DND-41 (cell line): Measurements from ENCODE around the gene TSPAN11.

Source experiments
- ATAC-seq: fragments of 200-7000 bp; cut with Tn5 transposase; 3 replicates; pipeline ENCODE4 v1.9.1; 2021; ENCODE audit warnings: low read depth; ENCODE audit not compliant: insufficient read depth
- DNase-seq: peaks from one replicate; pipeline ENCODE4 v3.0.0-alpha.2; 2020
- H2AFZ ChIP-seq: 2 replicates; pipeline ENCODE4 v1.6.0; 2012; ENCODE audit warnings: low read depth, low read length
- H3K27ac ChIP-seq: 2 replicates; pipeline ENCODE4 v1.5.1; 2012; ENCODE audit warnings: low read length, inconsistent platforms
- H3K27me3 ChIP-seq: fragments of 200-600 bp; sonication (generic); 2 replicates; pipeline ENCODE4 v1.6.0; 2012; ENCODE audit warnings: low read length, mild to moderate bottlenecking, inconsistent platforms; ENCODE audit not compliant: insufficient read depth, poor library complexity
- H3K36me3 ChIP-seq: 2 replicates; pipeline ENCODE4 v1.5.1; 2012; ENCODE audit warnings: low read length, inconsistent platforms; ENCODE audit not compliant: insufficient read depth
- H3K4me1 ChIP-seq: 2 replicates; pipeline ENCODE4 v1.5.1; 2012; ENCODE audit warnings: mild to moderate bottlenecking, low read length; ENCODE audit not compliant: insufficient read depth
- H3K4me2 ChIP-seq: 2 replicates; pipeline ENCODE4 v1.6.0; 2012; ENCODE audit warnings: mild to moderate bottlenecking, moderate library complexity, low read length, inconsistent platforms; ENCODE audit not compliant: insufficient read depth
- H3K4me3 ChIP-seq, 2 experiments: fragments of 200-600 bp in 1 of 2; shearing (Covaris generic) in 1 of 2; 2 replicates each; pipeline ENCODE4 v1.5.1; 2012 to 2016; ENCODE audit warnings: inconsistent platforms in 2 of 2, low read length in 2 of 2, mild to moderate bottlenecking in 2 of 2, low read depth in 1 of 2, moderate library complexity in 1 of 2
- H3K79me2 ChIP-seq: 2 replicates; pipeline ENCODE4 v1.6.0; 2012; ENCODE audit warnings: low read length, inconsistent platforms; ENCODE audit not compliant: insufficient read depth
- H3K9ac ChIP-seq: 2 replicates; pipeline ENCODE4 v1.6.0; 2012; ENCODE audit warnings: low read depth, mild to moderate bottlenecking, inconsistent platforms, low read length, moderate library complexity
- H3K9me3 ChIP-seq: 2 replicates; pipeline ENCODE4 v1.5.1; 2012; ENCODE audit warnings: low read length, moderate library complexity, mild to moderate bottlenecking, inconsistent platforms; ENCODE audit not compliant: insufficient read depth, severe bottlenecking
- H4K20me1 ChIP-seq: 2 replicates; pipeline ENCODE4 v1.6.0; 2012; ENCODE audit warnings: low read length; ENCODE audit not compliant: insufficient read depth
- EZH2 ChIP-seq: IDR thresholded peaks from 3 replicates; pipeline ENCODE4 v1.6.1; 2012; ENCODE audit warnings: borderline replicate concordance, low read depth, mild to moderate bottlenecking, moderate library complexity, low read length, inconsistent platforms; ENCODE audit not compliant: severe bottlenecking
- TF ChIP-seq, protein P1 (sequence below): IDR thresholded peaks from 2 replicates; pipeline ENCODE4 v1.5.1; 2012; ENCODE audit warnings: borderline replicate concordance, low read length, moderate library complexity, mild to moderate bottlenecking; ENCODE audit not compliant: poor library complexity, severe bottlenecking; ENCODE audit errors: extremely low read depth

The TSPAN11 gene

DNA sequence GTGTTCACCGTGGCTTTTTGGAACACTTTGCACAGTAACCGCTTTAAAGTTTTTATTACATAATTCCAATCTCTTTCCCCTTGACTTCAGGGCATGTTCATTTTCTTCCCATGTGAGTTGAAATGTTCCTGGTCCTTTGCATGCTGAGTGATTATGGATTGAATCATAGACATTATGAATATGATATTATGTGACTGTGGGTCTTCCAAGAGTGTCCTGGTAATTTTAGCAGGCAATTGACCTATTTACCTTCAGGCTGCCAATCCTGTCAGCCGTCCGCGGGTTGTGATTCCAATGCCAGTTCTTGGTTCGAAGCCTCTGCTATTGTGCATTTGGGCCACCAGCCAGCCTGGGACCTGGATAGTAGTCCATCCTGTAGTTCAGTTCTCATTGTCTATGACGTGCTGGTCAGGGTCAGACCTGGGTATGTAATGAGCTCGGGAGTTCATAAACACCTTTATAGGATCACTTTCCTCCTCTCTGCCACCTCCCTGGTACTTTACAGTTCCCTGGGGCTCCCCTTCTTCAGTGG, 114.6 kb downstream of the TSPAN11 start:
- Histone ChIP-seq H3K27me3 (no peaks in the 10 kb centered on the region), H3K79me2 (no peaks in the 10 kb centered on the region), H3K27ac (no peak overlapping the region), H3K4me1 (peaks cover 7% of the 10 kb centered on the region), H4K20me1 (no peaks in the 10 kb centered on the region), H3K4me2 (no peak overlapping the region), H3K9ac (no peak overlapping the region), H3K9me3 (no peaks in the 10 kb centered on the region), H3K36me3 (no peaks in the 10 kb centered on the region), H2AFZ (no peak overlapping the region), H3K4me3 (no peak overlapping the region)
- ATAC-seq: no peak
- TF ChIP-seq, protein P1, sequence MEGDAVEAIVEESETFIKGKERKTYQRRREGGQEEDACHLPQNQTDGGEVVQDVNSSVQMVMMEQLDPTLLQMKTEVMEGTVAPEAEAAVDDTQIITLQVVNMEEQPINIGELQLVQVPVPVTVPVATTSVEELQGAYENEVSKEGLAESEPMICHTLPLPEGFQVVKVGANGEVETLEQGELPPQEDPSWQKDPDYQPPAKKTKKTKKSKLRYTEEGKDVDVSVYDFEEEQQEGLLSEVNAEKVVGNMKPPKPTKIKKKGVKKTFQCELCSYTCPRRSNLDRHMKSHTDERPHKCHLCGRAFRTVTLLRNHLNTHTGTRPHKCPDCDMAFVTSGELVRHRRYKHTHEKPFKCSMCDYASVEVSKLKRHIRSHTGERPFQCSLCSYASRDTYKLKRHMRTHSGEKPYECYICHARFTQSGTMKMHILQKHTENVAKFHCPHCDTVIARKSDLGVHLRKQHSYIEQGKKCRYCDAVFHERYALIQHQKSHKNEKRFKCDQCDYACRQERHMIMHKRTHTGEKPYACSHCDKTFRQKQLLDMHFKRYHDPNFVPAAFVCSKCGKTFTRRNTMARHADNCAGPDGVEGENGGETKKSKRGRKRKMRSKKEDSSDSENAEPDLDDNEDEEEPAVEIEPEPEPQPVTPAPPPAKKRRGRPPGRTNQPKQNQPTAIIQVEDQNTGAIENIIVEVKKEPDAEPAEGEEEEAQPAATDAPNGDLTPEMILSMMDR: no peak
- no peak for TF ChIP-seq EZH2
- no peak for DNase-seq
